B cell (primary cell): ENCODE measurements around the gene TARP.

Experiments used
- ATAC-seq: fragments of 200-7000 bp; cut with Tn5 transposase; one replicate; pipeline ENCODE4 v1.10.0; 2021; ENCODE audit warnings: low read depth, mild to moderate bottlenecking, moderate number of reproducible peaks, moderate library complexity
- CTCF ChIA-PET: fragments of 350-600 bp; sonication (Branson Sonifier 250); formaldehyde crosslinking; loops from one replicate; lab custom pipeline; 2021; ENCODE audit warnings: antibody characterized with exemption, inconsistent platforms; lab: Charles Lee
- POLR2A ChIA-PET: fragments of 350-600 bp; sonication (Branson Sonifier 250); formaldehyde crosslinking; loops from one replicate; lab custom pipeline; 2021; ENCODE audit warnings: antibody characterized with exemption; lab: Charles Lee
- DNase-seq: peaks from one replicate; pipeline ENCODE4 v3.0.0; 2013
- H2AFZ ChIP-seq: 2 replicates; pipeline ENCODE4 v1.6.1; 2012; ENCODE audit warnings: mild to moderate bottlenecking, low read depth, low read length; ENCODE audit not compliant: insufficient read depth, poor library complexity, severe bottlenecking
- H3K27ac ChIP-seq, 2 donors: 1 replicate in 1 of 2; 2 replicates in 1 of 2; pipeline ENCODE4 v1.5.1; 2012 to 2013; ENCODE audit warnings: low read length in 2 of 2, mild to moderate bottlenecking in 2 of 2, moderate library complexity in 1 of 2
- H3K27me3 ChIP-seq, 4 experiments: fragments of 200-600 bp in 1 of 4; sonication (generic) in 1 of 4; replicated peaks in 1 of 4; 1 replicate in 2 of 4; 2 replicates in 2 of 4; pipeline versions ENCODE4 v1.6.1 to v1.7.0; 2013 to 2016; ENCODE audit warnings: low read length in 3 of 4, mild to moderate bottlenecking in 2 of 4, mixed read lengths in 1 of 4, moderate library complexity in 1 of 4; ENCODE audit not compliant: insufficient read depth in 4 of 4, control insufficient read depth in 3 of 4; ENCODE audit errors: control extremely low read depth in 1 of 4
- H3K36me3 ChIP-seq, 2 experiments: replicated peaks in 1 of 2; 1 replicate in 1 of 2; 2 replicates in 1 of 2; pipeline versions ENCODE4 v1.6.1 to v1.7.1; 2013; ENCODE audit warnings: low read length in 1 of 2; ENCODE audit not compliant: insufficient read depth in 2 of 2, control insufficient read depth in 1 of 2; ENCODE audit errors: control extremely low read depth in 1 of 2, extremely low read depth in 1 of 2
- H3K4me1 ChIP-seq, 2 donors: fragments of 200-600 bp in 1 of 2; sonication (generic) in 1 of 2; 1 replicate in 1 of 2; 2 replicates in 1 of 2; pipeline versions ENCODE4 v1.5.1 to v1.6.1; 2013 to 2017; ENCODE audit warnings: low read length in 2 of 2; ENCODE audit not compliant: control insufficient read depth in 2 of 2, insufficient read depth in 2 of 2
- H3K4me2 ChIP-seq: replicated peaks from 2 replicates; pipeline ENCODE3; 2012; ENCODE audit warnings: mild to moderate bottlenecking, low read depth, low read length; ENCODE audit not compliant: poor library complexity, severe bottlenecking
- H3K4me3 ChIP-seq, 5 experiments: fragments of 200-600 bp in 1 of 5; sonication (generic) in 1 of 5; 1 replicate in 3 of 5; 2 replicates in 2 of 5; pipeline versions ENCODE4 v1.5.1 to v1.7.0; 2011 to 2016; ENCODE audit warnings: low read length in 4 of 5, mild to moderate bottlenecking in 4 of 5, low read depth in 2 of 5, control low read depth in 1 of 5, moderate library complexity in 1 of 5; ENCODE audit not compliant: insufficient read depth in 1 of 5; ENCODE audit errors: control extremely low read depth in 1 of 5, extremely low read depth in 1 of 5
- H3K79me2 ChIP-seq: fragments of 200-600 bp; sonication (generic); one replicate; pipeline ENCODE4 v1.6.0; 2016; ENCODE audit warnings: low read length; ENCODE audit not compliant: control insufficient read depth, insufficient read depth
- H3K9ac ChIP-seq: fragments of 200-600 bp; sonication (generic); 2 replicates; pipeline ENCODE4 v1.6.1; 2017; ENCODE audit warnings: mild to moderate bottlenecking, low read length, moderate library complexity
- H3K9me3 ChIP-seq, 3 donors: one replicate each; pipeline versions ENCODE4 v1.6.1 to v1.7.1; 2013; ENCODE audit warnings: low read length in 2 of 3; ENCODE audit not compliant: control insufficient read depth in 2 of 3, insufficient read depth in 1 of 3; ENCODE audit errors: control extremely low read depth in 1 of 3
- H4K20me1 ChIP-seq: 2 replicates; pipeline ENCODE4 v1.6.0; 2012; ENCODE audit warnings: mild to moderate bottlenecking, low read length; ENCODE audit not compliant: insufficient read depth, control insufficient read depth, poor library complexity, severe bottlenecking
- H3K27ac Mint-ChIP-seq: one replicate; pipeline ENCODE4 v1.8.0; 2021; ENCODE audit warnings: mixed read lengths
- H3K27me3 Mint-ChIP-seq: one replicate; pipeline ENCODE4 v1.8.0; 2021; ENCODE audit warnings: mixed read lengths
- H3K4me1 Mint-ChIP-seq: one replicate; pipeline ENCODE4 v1.8.0; 2021; ENCODE audit warnings: mixed read lengths
- H3K4me3 Mint-ChIP-seq: one replicate; pipeline ENCODE4 v1.8.0; 2021; ENCODE audit warnings: mixed read lengths
- H3K9me3 Mint-ChIP-seq: one replicate; pipeline ENCODE4 v1.8.0; 2022; ENCODE audit warnings: mixed read lengths; ENCODE audit not compliant: insufficient read depth
- EZH2 ChIP-seq: IDR thresholded peaks from 2 replicates; pipeline ENCODE4 v1.6.1; 2012; ENCODE audit warnings: borderline replicate concordance, low read depth, mild to moderate bottlenecking, moderate library complexity, low read length; ENCODE audit not compliant: insufficient read depth, poor library complexity, severe bottlenecking
- WGBS: methylation state at CpG from one replicate; pipeline ENCODE4 v1.1.5; 2013; ENCODE audit warnings: missing lambda C conversion rate; ENCODE audit not compliant: insufficient coverage; 5-methylcytosine and 5-hydroxymethylcytosine counted together
- intact Hi-C: fragments of 100-400 bp; cut with micrococcal nuclease; formaldehyde crosslinking; loops from one replicate; pipeline ENCODE4 v1.10.0; 2022
- TF ChIP-seq, protein P1 (sequence below): fragments of 200-600 bp; IDR thresholded peaks from one replicate; pipeline ENCODE4 v1.8.0; 2022; ENCODE audit warnings: antibody characterized with exemption, mild to moderate bottlenecking

TARP gene

DNA sequence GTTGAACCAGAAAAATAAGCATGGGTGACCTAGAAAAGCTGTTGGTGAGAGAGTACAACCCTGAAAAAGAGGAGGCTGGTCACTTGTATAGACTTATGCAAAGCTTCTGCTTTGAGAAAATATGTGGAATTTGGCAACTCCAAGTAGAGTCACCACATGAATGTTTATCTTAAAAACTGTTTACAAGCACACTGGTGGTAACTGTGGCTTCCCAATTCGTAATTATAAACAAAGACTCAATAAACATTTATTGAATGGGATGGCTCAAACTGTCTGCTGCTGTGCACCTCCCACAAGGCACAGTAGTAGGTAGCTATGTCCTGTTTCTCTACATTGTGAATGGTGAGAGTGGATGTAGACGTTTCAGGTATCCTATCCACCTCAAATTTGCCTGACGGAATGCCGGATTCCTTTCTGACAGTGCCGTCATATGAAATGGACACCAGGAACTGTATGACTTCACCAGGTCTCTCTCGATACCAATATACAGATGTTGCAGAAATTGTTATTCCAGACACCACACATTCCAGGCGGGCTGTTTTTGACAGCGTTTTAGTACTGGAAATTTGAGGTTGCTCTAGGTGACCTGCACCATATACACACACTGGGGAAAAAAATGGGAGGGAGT, 43.4 kb upstream of the TARP start:
- intact Hi-C loops, result no loop called here
- Histone ChIP-seq H3K79me2 (no peaks in the 10 kb centered on the region), H3K4me3 (no peak overlapping the region), H3K4me2 (no peak overlapping the region), H3K27me3 (peaks cover 0 to 3% (median 0%) of the 10 kb centered on the region in 4 experiments), H3K4me1 (peaks cover 4 to 10% of the 10 kb centered on the region in 2 donors), H3K9ac (no peak overlapping the region), H3K9me3 (no peaks in the 10 kb centered on the region), H2AFZ (no peak overlapping the region), H3K36me3 (no peaks in the 10 kb centered on the region), H3K27ac (no peak overlapping the region), H4K20me1 (no peaks in the 10 kb centered on the region)
- ATAC-seq (no peak), DNase-seq (no peak)
- no peaks in the 10 kb centered on the region for H3K9me3 Mint-ChIP-seq
- ChIA-PET CTCF (interaction anchor here (1.7 kb wide), 1 partner anchor 101 kb away, joined by 9 read pairs; no protein-coding TSS in a partner anchor), POLR2A (no interaction called here)
- no peak overlapping the region for H3K27ac Mint-ChIP-seq
- WGBS, result 98% methylated on average over 4 of the region's 8 CpGs
- peaks cover 16% of the 10 kb centered on the region for H3K4me1 Mint-ChIP-seq
- no peak overlapping the region for H3K4me3 Mint-ChIP-seq
- TF ChIP-seq, protein P1, sequence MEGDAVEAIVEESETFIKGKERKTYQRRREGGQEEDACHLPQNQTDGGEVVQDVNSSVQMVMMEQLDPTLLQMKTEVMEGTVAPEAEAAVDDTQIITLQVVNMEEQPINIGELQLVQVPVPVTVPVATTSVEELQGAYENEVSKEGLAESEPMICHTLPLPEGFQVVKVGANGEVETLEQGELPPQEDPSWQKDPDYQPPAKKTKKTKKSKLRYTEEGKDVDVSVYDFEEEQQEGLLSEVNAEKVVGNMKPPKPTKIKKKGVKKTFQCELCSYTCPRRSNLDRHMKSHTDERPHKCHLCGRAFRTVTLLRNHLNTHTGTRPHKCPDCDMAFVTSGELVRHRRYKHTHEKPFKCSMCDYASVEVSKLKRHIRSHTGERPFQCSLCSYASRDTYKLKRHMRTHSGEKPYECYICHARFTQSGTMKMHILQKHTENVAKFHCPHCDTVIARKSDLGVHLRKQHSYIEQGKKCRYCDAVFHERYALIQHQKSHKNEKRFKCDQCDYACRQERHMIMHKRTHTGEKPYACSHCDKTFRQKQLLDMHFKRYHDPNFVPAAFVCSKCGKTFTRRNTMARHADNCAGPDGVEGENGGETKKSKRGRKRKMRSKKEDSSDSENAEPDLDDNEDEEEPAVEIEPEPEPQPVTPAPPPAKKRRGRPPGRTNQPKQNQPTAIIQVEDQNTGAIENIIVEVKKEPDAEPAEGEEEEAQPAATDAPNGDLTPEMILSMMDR, result no peak
- TF ChIP-seq EZH2, result no peak
- peaks cover 12% of the 10 kb centered on the region for H3K27me3 Mint-ChIP-seq

- Histone ChIP-seq H3K4me2 (no peak overlapping the region), H4K20me1 (no peaks in the 10 kb centered on the region), H3K27me3 (peaks cover 0 to 14% (median 5%) of the 10 kb centered on the region in 4 experiments), H3K9me3 (no peaks in the 10 kb centered on the region), H3K27ac (no peak overlapping the region), H2AFZ (no peak overlapping the region), H3K36me3 (no peaks in the 10 kb centered on the region), H3K4me3 (no peak overlapping the region), H3K9ac (no peak overlapping the region), H3K4me1 (peaks cover 8 to 24% of the 10 kb centered on the region in 2 donors), H3K79me2 (no peaks in the 10 kb centered on the region)
- TF ChIP-seq EZH2, result no peak
- TF ChIP-seq, protein P1, result no peak
- ATAC-seq (no peak), DNase-seq (no peak)
- Mint-ChIP-seq H3K4me3 (no peak overlapping the region), H3K27me3 (peaks cover 20% of the 10 kb centered on the region), H3K27ac (no peak overlapping the region), H3K4me1 (peaks cover 24% of the 10 kb centered on the region), H3K9me3 (no peaks in the 10 kb centered on the region)
- intact Hi-C loops, result no loop called here
- ChIA-PET POLR2A (no interaction called here), CTCF (interaction anchor here (0.8 to 0.9 kb wide), 2 partner anchors 206 to 212 kb away, joined by 3 read pairs; no protein-coding TSS in a partner anchor)
- WGBS, result no CpG with 5 or more reads among the region's 3 CpGs
Observed at GRCh38 chr7:38315410-38315809, 42.0 kb upstream of the TARP start.
